Tibial artery (tissue), 4 donors: ENCODE measurements around the gene IL1F10.

Experiments
- DNase-seq, 2 donors: peaks; one replicate each; pipeline ENCODE4 v3.0.0-alpha.2; 2019
- H3K27ac ChIP-seq, 2 donors: fragments of 200-600 bp; sonication (generic) in 1 of 2; 1 replicate in 1 of 2; 2 replicates in 1 of 2; pipeline ENCODE4 v1.5.1; 2018 to 2019; ENCODE audit warnings: mild to moderate bottlenecking in 1 of 2
- H3K27me3 ChIP-seq, 2 donors: fragments of 200-600 bp; sonication (generic) in 1 of 2; one replicate each; pipeline versions ENCODE4 v1.5.1 to v1.6.0; 2016 to 2019
- H3K36me3 ChIP-seq, 3 donors: fragments of 200-600 bp; sonication (generic) in 2 of 3; one replicate each; pipeline ENCODE4 v1.5.1; 2016 to 2019; ENCODE audit warnings: mild to moderate bottlenecking in 2 of 3
- H3K4me1 ChIP-seq, 4 donors: fragments of 200-600 bp; sonication (generic) in 2 of 4; 1 replicate in 3 of 4; 2 replicates in 1 of 4; pipeline ENCODE4 v1.5.1; 2016 to 2019
- H3K4me3 ChIP-seq, 2 donors: fragments of 200-600 bp; sonication (generic) in 1 of 2; 1 replicate in 1 of 2; 2 replicates in 1 of 2; pipeline ENCODE4 v1.5.1; 2018 to 2019; ENCODE audit warnings: mild to moderate bottlenecking in 2 of 2
- H3K9me3 ChIP-seq, 3 donors: fragments of 200-600 bp; sonication (generic) in 1 of 3; one replicate each; pipeline ENCODE4 v1.5.1; 2016 to 2019
- CTCF ChIP-seq, 2 experiments: fragments of 200-600 bp in 1 of 2; fragments of 450-650 bp in 1 of 2; IDR thresholded peaks; one replicate each; pipeline ENCODE4 v1.5.1; 2017 to 2019; ENCODE audit warnings: antibody characterized with exemption in 2 of 2, mild to moderate bottlenecking in 1 of 2, moderate library complexity in 1 of 2
- intact Hi-C: fragments of 100-400 bp; cut with DNase I; formaldehyde crosslinking; loops from one replicate; pipeline ENCODE4 v1.15.0; 2023; ENCODE audit warnings: low total_unique reads

The IL1F10 gene

DNA sequence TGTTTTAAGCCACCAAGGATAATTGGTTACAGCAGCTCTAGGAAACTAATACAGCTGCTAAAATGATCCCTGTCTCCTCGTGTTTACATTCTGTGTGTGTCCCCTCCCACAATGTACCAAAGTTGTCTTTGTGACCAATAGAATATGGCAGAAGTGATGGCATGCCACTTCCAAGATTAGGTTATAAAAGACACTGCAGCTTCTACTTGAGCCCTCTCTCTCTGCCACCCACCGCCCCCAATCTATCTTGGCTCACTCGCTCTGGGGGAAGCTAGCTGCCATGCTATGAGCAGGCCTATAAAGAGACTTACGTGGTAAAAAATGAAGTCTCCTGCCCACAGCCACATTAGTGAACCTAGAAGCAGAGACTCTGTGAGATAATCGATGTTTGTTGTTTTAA lies 3.5 kb upstream of the IL1F10 start:
- no peaks in the 10 kb centered on the region for H3K9me3 ChIP-seq
- intact Hi-C loops = no loop called here
- H3K27ac ChIP-seq = no peak overlapping the region
- H3K4me3 ChIP-seq = no peak overlapping the region
- DNase-seq = no peak
- H3K36me3 ChIP-seq = no peaks in the 10 kb centered on the region
- peaks cover 0 to 12% of the 10 kb centered on the region in 2 donors for H3K27me3 ChIP-seq
- no peak for TF ChIP-seq CTCF (IDR thresholded peaks at IDR 0.05)
- no peaks in the 10 kb centered on the region for H3K4me1 ChIP-seq

GRCh38 chr2:113064898-113065297 lies 2.9 kb upstream of the IL1F10 start:
- no peaks in the 10 kb centered on the region for H3K9me3 ChIP-seq

GRCh38 chr2:113068249-113068648 lies 479 bp downstream of the IL1F10 start:
- Histone ChIP-seq H3K36me3 (no peaks in the 10 kb centered on the region), H3K27ac (no peak overlapping the region), H3K27me3 (no peaks in the 10 kb centered on the region), H3K4me1 (no peaks in the 10 kb centered on the region), H3K4me3 (no peak overlapping the region), H3K9me3 (no peaks in the 10 kb centered on the region)
- intact Hi-C loops = no loop called here
- no peak for DNase-seq
- no peak for TF ChIP-seq CTCF (IDR thresholded peaks at IDR 0.05)

More at GRCh38 chr2:113064898-113065297, 2.9 kb upstream of the IL1F10 start:
- no peak for DNase-seq
- intact Hi-C loops = no loop called here
- no peaks in the 10 kb centered on the region for H3K36me3 ChIP-seq
- no peak for TF ChIP-seq CTCF (IDR thresholded peaks at IDR 0.05)
- H3K27me3 ChIP-seq = peaks cover 0 to 12% of the 10 kb centered on the region in 2 donors
- H3K4me3 ChIP-seq = no peak overlapping the region
- no peak overlapping the region for H3K27ac ChIP-seq
- no peaks in the 10 kb centered on the region for H3K4me1 ChIP-seq

GRCh38 chr2:113068706-113069485 lies 1.1 kb downstream of the IL1F10 start:
- no peaks in the 10 kb centered on the region for H3K36me3 ChIP-seq
- H3K9me3 ChIP-seq = no peaks in the 10 kb centered on the region
- DNase-seq = no peak
- H3K27me3 ChIP-seq = no peaks in the 10 kb centered on the region
- no peaks in the 10 kb centered on the region for H3K4me1 ChIP-seq
- TF ChIP-seq CTCF (IDR thresholded peaks at IDR 0.05) = no peak
- H3K4me3 ChIP-seq = no peak overlapping the region
- no peak overlapping the region for H3K27ac ChIP-seq
- intact Hi-C loops = no loop called here

- TF ChIP-seq CTCF (IDR thresholded peaks at IDR 0.05) = no peak
- no peak overlapping the region for H3K27ac ChIP-seq
- peaks cover 0 to 4% of the 10 kb centered on the region in 2 donors for H3K27me3 ChIP-seq
- H3K4me3 ChIP-seq = no peak overlapping the region
- intact Hi-C loops = no loop called here
- no peaks in the 10 kb centered on the region for H3K9me3 ChIP-seq
- H3K36me3 ChIP-seq = no peaks in the 10 kb centered on the region
- no peaks in the 10 kb centered on the region for H3K4me1 ChIP-seq
- DNase-seq = no peak
These were observed 2.2 kb downstream of the IL1F10 start for GRCh38 chr2:113069676-113070605.
